Astrocyte (in vitro differentiated cells and primary cell): ENCODE results near the gene CHCHD6. TPM values are rescaled to one million over a fixed set of nuclear protein-coding genes. Genes with fewer than 3 reads are reported as not detected.

Experiments used
- DNase-seq: peaks from one replicate; pipeline ENCODE4 v3.0.0-alpha.2; 2010; ENCODE audit warnings: low read depth
- FAIRE-seq: peaks from 2 replicates; lab custom pipeline; 2011; peaks lifted over from hg19 to GRCh38; lab: Jason Lieb, UNC
- H2AFZ ChIP-seq: 2 replicates; pipeline ENCODE4 v1.6.0; 2012; ENCODE audit warnings: low read depth, low read length, inconsistent platforms
- H3K27ac ChIP-seq: 2 replicates; pipeline ENCODE4 v1.5.1; 2011; ENCODE audit warnings: low read depth, low read length, inconsistent platforms
- H3K27me3 ChIP-seq: 2 replicates; pipeline ENCODE4 v1.6.0; 2011; ENCODE audit warnings: low read length, inconsistent platforms; ENCODE audit not compliant: insufficient read depth
- H3K36me3 ChIP-seq: 2 replicates; pipeline ENCODE4 v1.5.1; 2011; ENCODE audit warnings: low read length, inconsistent platforms; ENCODE audit not compliant: insufficient read depth
- H3K4me1 ChIP-seq: 2 replicates; pipeline ENCODE4 v1.5.1; 2011; ENCODE audit warnings: low read length, inconsistent platforms; ENCODE audit not compliant: insufficient read depth
- H3K4me2 ChIP-seq: 2 replicates; pipeline ENCODE4 v1.6.0; 2012; ENCODE audit warnings: low read length, inconsistent platforms
- H3K4me3 ChIP-seq: 2 replicates; pipeline ENCODE4 v1.5.1; 2011; ENCODE audit warnings: low read depth, mild to moderate bottlenecking, low read length, inconsistent platforms; ENCODE audit not compliant: insufficient read depth
- H3K79me2 ChIP-seq: 2 replicates; pipeline ENCODE4 v1.6.0; 2012; ENCODE audit warnings: mild to moderate bottlenecking, low read length, inconsistent platforms; ENCODE audit not compliant: insufficient read depth
- H3K9ac ChIP-seq: 2 replicates; pipeline ENCODE4 v1.6.0; 2012; ENCODE audit warnings: mild to moderate bottlenecking, low read length, inconsistent platforms
- H3K9me3 ChIP-seq: 2 replicates; pipeline ENCODE4 v1.5.1; 2012; ENCODE audit warnings: low read depth, mild to moderate bottlenecking, low read length, inconsistent platforms; ENCODE audit not compliant: insufficient read depth
- H4K20me1 ChIP-seq: 2 replicates; pipeline ENCODE4 v1.6.0; 2012; ENCODE audit warnings: low read length, inconsistent platforms; ENCODE audit not compliant: insufficient read depth
- H3K27ac Mint-ChIP-seq: one replicate; pipeline ENCODE4 v1.8.0; 2021; ENCODE audit warnings: mild to moderate bottlenecking, mixed read lengths; ENCODE audit not compliant: unreplicated experiment
- H3K27me3 Mint-ChIP-seq: one replicate; pipeline ENCODE4 v1.8.0; 2021; ENCODE audit warnings: low read depth, mixed read lengths; ENCODE audit not compliant: unreplicated experiment
- H3K36me3 Mint-ChIP-seq: one replicate; pipeline ENCODE4 v1.8.0; 2021; ENCODE audit warnings: low read depth, mixed read lengths; ENCODE audit not compliant: unreplicated experiment
- H3K4me1 Mint-ChIP-seq: one replicate; pipeline ENCODE4 v1.8.0; 2021; ENCODE audit warnings: low read depth, mixed read lengths; ENCODE audit not compliant: unreplicated experiment
- H3K4me3 Mint-ChIP-seq: one replicate; pipeline ENCODE4 v1.8.0; 2021; ENCODE audit warnings: mild to moderate bottlenecking, moderate library complexity, mixed read lengths; ENCODE audit not compliant: unreplicated experiment
- H3K9me3 Mint-ChIP-seq: one replicate; pipeline ENCODE4 v1.8.0; 2021; ENCODE audit warnings: mild to moderate bottlenecking, mixed read lengths; ENCODE audit not compliant: unreplicated experiment
- CTCF ChIP-seq: IDR thresholded peaks from 2 replicates; pipeline ENCODE4 v1.5.1; 2011; ENCODE audit warnings: low read depth, mild to moderate bottlenecking, inconsistent platforms, low read length, moderate library complexity; ENCODE audit not compliant: insufficient read depth
- EZH2 ChIP-seq: IDR thresholded peaks from 2 replicates; pipeline ENCODE4 v1.6.1; 2012; ENCODE audit warnings: mild to moderate bottlenecking, low read length, inconsistent platforms; ENCODE audit not compliant: insufficient read depth
- total RNA-seq: library from RNA; stranded (reverse); gene quantifications from 2 replicates; pipeline ENCODE4 v1.2.1, GENCODE V29; 2021

The CHCHD6 gene
- total RNA-seq, 1 donor from 2014 or later: 21.1 TPM

GRCh38 chr3:126737527-126737926, 33.5 kb downstream of the CHCHD6 start:
- no peak overlapping the region for H3K4me3 Mint-ChIP-seq
- FAIRE-seq: no peak

GRCh38 chr3:126742057-126742456, 38.0 kb downstream of the CHCHD6 start:
- no peak overlapping the region for H3K4me3 ChIP-seq
- TF ChIP-seq EZH2: no peak
- no peak for TF ChIP-seq CTCF
- H3K79me2 ChIP-seq: no peaks in the 10 kb centered on the region
- no peak overlapping the region for H3K27ac Mint-ChIP-seq
- peaks cover 14% of the 10 kb centered on the region for H3K4me1 Mint-ChIP-seq
- peaks cover 12% of the 10 kb centered on the region for H3K4me1 ChIP-seq
- no peak overlapping the region for H3K4me2 ChIP-seq
- peaks cover 12% of the 10 kb centered on the region for H4K20me1 ChIP-seq
- no peak overlapping the region for H2AFZ ChIP-seq
- peaks cover 32% of the 10 kb centered on the region for H3K36me3 Mint-ChIP-seq
- FAIRE-seq (no peak), DNase-seq (no peak)
- no peak overlapping the region for H3K4me3 Mint-ChIP-seq
- H3K36me3 ChIP-seq: no peaks in the 10 kb centered on the region
- H3K27me3 Mint-ChIP-seq: no peaks in the 10 kb centered on the region
- H3K27me3 ChIP-seq: no peaks in the 10 kb centered on the region
- no peak overlapping the region for H3K9ac ChIP-seq
- H3K27ac ChIP-seq: no peak overlapping the region
- H3K9me3 Mint-ChIP-seq: peaks cover 9% of the 10 kb centered on the region
- no peaks in the 10 kb centered on the region for H3K9me3 ChIP-seq

More at GRCh38 chr3:126737527-126737926, 33.5 kb downstream of the CHCHD6 start:
- TF ChIP-seq EZH2 (no peak), CTCF (no peak)
- H3K9me3 Mint-ChIP-seq: peaks cover 9% of the 10 kb centered on the region
- no peaks in the 10 kb centered on the region for H3K27me3 Mint-ChIP-seq
- Histone ChIP-seq H3K9me3 (no peaks in the 10 kb centered on the region), H3K9ac (no peak overlapping the region), H3K4me2 (no peak overlapping the region), H3K36me3 (no peaks in the 10 kb centered on the region), H3K4me1 (no peaks in the 10 kb centered on the region), H2AFZ (no peak overlapping the region), H3K27ac (no peak overlapping the region), H3K79me2 (no peaks in the 10 kb centered on the region), H4K20me1 (peaks cover 4% of the 10 kb centered on the region), H3K4me3 (no peak overlapping the region), H3K27me3 (no peaks in the 10 kb centered on the region)
- peaks cover 5% of the 10 kb centered on the region for H3K4me1 Mint-ChIP-seq
- H3K36me3 Mint-ChIP-seq: peaks cover 45% of the 10 kb centered on the region
- DNase-seq: no peak
- H3K27ac Mint-ChIP-seq: no peak overlapping the region

- Histone ChIP-seq H3K27ac (no peak overlapping the region), H3K9me3 (no peaks in the 10 kb centered on the region), H3K4me2 (no peak overlapping the region), H3K4me3 (no peak overlapping the region), H3K36me3 (no peaks in the 10 kb centered on the region), H3K79me2 (no peaks in the 10 kb centered on the region), H3K4me1 (peaks cover 14% of the 10 kb centered on the region), H4K20me1 (peaks cover 12% of the 10 kb centered on the region), H3K9ac (no peak overlapping the region), H2AFZ (no peak overlapping the region), H3K27me3 (no peaks in the 10 kb centered on the region)
- Mint-ChIP-seq H3K27ac (no peak overlapping the region), H3K4me1 (peaks cover 18% of the 10 kb centered on the region), H3K9me3 (peaks cover 4% of the 10 kb centered on the region), H3K36me3 (peaks cover 29% of the 10 kb centered on the region), H3K27me3 (peaks cover 1% of the 10 kb centered on the region), H3K4me3 (no peak overlapping the region)
- FAIRE-seq (no peak), DNase-seq (no peak)
- no peak for TF ChIP-seq EZH2
- no peak for TF ChIP-seq CTCF
These were observed 39.3 kb downstream of the CHCHD6 start for GRCh38 chr3:126743350-126743749.
